WTC11 (cell line): ENCODE data around the gene CRADD.

Experiments
- ESRRA ChIP-seq: sonication (generic); formaldehyde crosslinking; IDR thresholded peaks from 2 replicates; pipeline ENCODE4 v1.8.1; 2022; ENCODE audit warnings: mild to moderate bottlenecking, missing genetic modification reagents, borderline replicate concordance
- FOXP1 ChIP-seq: sonication (generic); formaldehyde crosslinking; IDR thresholded peaks from 2 replicates; pipeline ENCODE4 v1.8.0; 2022; ENCODE audit warnings: missing genetic modification reagents, mild to moderate bottlenecking, moderate library complexity, borderline replicate concordance
- IRF2 ChIP-seq: sonication (generic); formaldehyde crosslinking; IDR thresholded peaks from 2 replicates; pipeline ENCODE4 v1.8.0; 2022; ENCODE audit warnings: low read depth, missing genetic modification reagents, borderline replicate concordance
- NR1H2 ChIP-seq: sonication (generic); formaldehyde crosslinking; IDR thresholded peaks from 2 replicates; pipeline ENCODE4 v1.9.0; 2021; ENCODE audit warnings: mild to moderate bottlenecking, moderate library complexity, missing genetic modification reagents
- SOX15 ChIP-seq: fragments of 250-450 bp; sonication (Bioruptor Pico); IDR thresholded peaks from 2 replicates; pipeline ENCODE4 v1.9.0; 2021; ENCODE audit warnings: mild to moderate bottlenecking
- SP1 ChIP-seq: sonication (generic); formaldehyde crosslinking; conservative IDR thresholded peaks from 2 replicates; pipeline ENCODE4 v1.8.1; 2022; ENCODE audit warnings: missing genetic modification reagents
- TEAD4 ChIP-seq: sonication (generic); formaldehyde crosslinking; IDR thresholded peaks from 2 replicates; pipeline ENCODE4 v1.8.0; 2022; ENCODE audit warnings: mild to moderate bottlenecking, missing genetic modification reagents
- ZNF263 ChIP-seq: sonication (generic); formaldehyde crosslinking; IDR thresholded peaks from 2 replicates; pipeline ENCODE4 v1.8.1; 2022; ENCODE audit warnings: low read depth, mild to moderate bottlenecking, moderate library complexity, missing genetic modification reagents
- TF ChIP-seq, protein P1 (sequence below): fragments of 200-600 bp; IDR thresholded peaks from 2 replicates; pipeline ENCODE4 v1.8.0; 2022; ENCODE audit warnings: antibody characterized with exemption
- TF ChIP-seq, protein P2 (sequence below): sonication (generic); formaldehyde crosslinking; IDR thresholded peaks from 2 replicates; pipeline ENCODE4 v1.8.1; 2023; ENCODE audit warnings: mild to moderate bottlenecking, missing genetic modification reagents, borderline replicate concordance
- TF ChIP-seq, protein P3 (sequence below): fragments of 250-450 bp; sonication (Bioruptor Pico); IDR thresholded peaks from 2 replicates; pipeline ENCODE4 v1.8.0; 2021; ENCODE audit warnings: mild to moderate bottlenecking
- TF ChIP-seq, protein P4 (sequence below): fragments of 250-450 bp; sonication (Bioruptor Pico); IDR thresholded peaks from 2 replicates; pipeline ENCODE4 v1.9.0; 2021; ENCODE audit warnings: mild to moderate bottlenecking
- TF ChIP-seq, protein P5 (sequence below): sonication (generic); formaldehyde crosslinking; IDR thresholded peaks from 2 replicates; pipeline ENCODE4 v1.8.0; 2022; ENCODE audit warnings: mild to moderate bottlenecking, missing genetic modification reagents

DNA sequence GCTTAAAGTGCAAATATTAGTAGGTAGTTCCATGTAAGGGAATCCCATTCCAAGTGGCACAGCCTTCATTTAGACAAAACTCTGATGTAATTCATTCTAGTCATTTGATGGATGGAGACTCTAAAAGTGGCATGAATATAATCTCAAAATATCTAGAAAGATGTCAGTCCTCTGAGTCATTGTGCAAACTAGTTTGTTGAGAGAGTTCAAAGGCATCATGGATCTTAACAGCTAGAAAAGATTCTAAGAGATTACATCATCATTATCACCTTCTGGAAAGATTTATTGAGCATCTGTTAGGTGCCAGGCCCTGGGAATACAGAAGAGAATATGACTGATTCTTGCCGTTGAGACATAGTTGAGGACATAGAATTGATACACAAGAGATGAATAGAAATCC lies 30.7 kb downstream of the CRADD start:
- no peak for TF ChIP-seq ZNF263 (CRISPR knock-in tag)
- no peak for TF ChIP-seq IRF2
- TF ChIP-seq, protein P1, sequence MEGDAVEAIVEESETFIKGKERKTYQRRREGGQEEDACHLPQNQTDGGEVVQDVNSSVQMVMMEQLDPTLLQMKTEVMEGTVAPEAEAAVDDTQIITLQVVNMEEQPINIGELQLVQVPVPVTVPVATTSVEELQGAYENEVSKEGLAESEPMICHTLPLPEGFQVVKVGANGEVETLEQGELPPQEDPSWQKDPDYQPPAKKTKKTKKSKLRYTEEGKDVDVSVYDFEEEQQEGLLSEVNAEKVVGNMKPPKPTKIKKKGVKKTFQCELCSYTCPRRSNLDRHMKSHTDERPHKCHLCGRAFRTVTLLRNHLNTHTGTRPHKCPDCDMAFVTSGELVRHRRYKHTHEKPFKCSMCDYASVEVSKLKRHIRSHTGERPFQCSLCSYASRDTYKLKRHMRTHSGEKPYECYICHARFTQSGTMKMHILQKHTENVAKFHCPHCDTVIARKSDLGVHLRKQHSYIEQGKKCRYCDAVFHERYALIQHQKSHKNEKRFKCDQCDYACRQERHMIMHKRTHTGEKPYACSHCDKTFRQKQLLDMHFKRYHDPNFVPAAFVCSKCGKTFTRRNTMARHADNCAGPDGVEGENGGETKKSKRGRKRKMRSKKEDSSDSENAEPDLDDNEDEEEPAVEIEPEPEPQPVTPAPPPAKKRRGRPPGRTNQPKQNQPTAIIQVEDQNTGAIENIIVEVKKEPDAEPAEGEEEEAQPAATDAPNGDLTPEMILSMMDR: no peak
- TF ChIP-seq, protein P2, sequence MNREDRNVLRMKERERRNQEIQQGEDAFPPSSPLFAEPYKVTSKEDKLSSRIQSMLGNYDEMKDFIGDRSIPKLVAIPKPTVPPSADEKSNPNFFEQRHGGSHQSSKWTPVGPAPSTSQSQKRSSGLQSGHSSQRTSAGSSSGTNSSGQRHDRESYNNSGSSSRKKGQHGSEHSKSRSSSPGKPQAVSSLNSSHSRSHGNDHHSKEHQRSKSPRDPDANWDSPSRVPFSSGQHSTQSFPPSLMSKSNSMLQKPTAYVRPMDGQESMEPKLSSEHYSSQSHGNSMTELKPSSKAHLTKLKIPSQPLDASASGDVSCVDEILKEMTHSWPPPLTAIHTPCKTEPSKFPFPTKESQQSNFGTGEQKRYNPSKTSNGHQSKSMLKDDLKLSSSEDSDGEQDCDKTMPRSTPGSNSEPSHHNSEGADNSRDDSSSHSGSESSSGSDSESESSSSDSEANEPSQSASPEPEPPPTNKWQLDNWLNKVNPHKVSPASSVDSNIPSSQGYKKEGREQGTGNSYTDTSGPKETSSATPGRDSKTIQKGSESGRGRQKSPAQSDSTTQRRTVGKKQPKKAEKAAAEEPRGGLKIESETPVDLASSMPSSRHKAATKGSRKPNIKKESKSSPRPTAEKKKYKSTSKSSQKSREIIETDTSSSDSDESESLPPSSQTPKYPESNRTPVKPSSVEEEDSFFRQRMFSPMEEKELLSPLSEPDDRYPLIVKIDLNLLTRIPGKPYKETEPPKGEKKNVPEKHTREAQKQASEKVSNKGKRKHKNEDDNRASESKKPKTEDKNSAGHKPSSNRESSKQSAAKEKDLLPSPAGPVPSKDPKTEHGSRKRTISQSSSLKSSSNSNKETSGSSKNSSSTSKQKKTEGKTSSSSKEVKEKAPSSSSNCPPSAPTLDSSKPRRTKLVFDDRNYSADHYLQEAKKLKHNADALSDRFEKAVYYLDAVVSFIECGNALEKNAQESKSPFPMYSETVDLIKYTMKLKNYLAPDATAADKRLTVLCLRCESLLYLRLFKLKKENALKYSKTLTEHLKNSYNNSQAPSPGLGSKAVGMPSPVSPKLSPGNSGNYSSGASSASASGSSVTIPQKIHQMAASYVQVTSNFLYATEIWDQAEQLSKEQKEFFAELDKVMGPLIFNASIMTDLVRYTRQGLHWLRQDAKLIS (CRISPR knock-in tag): no peak
- no peak for TF ChIP-seq ESRRA (CRISPR knock-in tag)
- no peak for TF ChIP-seq NR1H2 (CRISPR knock-in tag)
- TF ChIP-seq FOXP1: no peak
- TF ChIP-seq, protein P3, sequence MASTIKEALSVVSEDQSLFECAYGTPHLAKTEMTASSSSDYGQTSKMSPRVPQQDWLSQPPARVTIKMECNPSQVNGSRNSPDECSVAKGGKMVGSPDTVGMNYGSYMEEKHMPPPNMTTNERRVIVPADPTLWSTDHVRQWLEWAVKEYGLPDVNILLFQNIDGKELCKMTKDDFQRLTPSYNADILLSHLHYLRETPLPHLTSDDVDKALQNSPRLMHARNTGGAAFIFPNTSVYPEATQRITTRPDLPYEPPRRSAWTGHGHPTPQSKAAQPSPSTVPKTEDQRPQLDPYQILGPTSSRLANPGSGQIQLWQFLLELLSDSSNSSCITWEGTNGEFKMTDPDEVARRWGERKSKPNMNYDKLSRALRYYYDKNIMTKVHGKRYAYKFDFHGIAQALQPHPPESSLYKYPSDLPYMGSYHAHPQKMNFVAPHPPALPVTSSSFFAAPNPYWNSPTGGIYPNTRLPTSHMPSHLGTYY (CRISPR knock-in tag): no peak
- TF ChIP-seq, protein P4, sequence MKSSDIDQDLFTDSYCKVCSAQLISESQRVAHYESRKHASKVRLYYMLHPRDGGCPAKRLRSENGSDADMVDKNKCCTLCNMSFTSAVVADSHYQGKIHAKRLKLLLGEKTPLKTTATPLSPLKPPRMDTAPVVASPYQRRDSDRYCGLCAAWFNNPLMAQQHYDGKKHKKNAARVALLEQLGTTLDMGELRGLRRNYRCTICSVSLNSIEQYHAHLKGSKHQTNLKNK (CRISPR knock-in tag): no peak
- no peak for TF ChIP-seq SOX15 (CRISPR knock-in tag)
- TF ChIP-seq TEAD4 (CRISPR knock-in tag): no peak
- TF ChIP-seq SP1 (CRISPR knock-in tag): no peak
- TF ChIP-seq, protein P5, sequence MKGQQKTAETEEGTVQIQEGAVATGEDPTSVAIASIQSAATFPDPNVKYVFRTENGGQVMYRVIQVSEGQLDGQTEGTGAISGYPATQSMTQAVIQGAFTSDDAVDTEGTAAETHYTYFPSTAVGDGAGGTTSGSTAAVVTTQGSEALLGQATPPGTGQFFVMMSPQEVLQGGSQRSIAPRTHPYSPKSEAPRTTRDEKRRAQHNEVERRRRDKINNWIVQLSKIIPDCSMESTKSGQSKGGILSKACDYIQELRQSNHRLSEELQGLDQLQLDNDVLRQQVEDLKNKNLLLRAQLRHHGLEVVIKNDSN (CRISPR knock-in tag): no peak
